ENCODE results near the gene SNAP29. TPM values are rescaled to one million over a fixed set of nuclear protein-coding genes. Genes with fewer than 3 reads are reported as not detected.
A peak's percentile ranks its signal among the peaks of the same experiment; 100 is the strongest.

Gene SNAP29
- total and polyA plus RNA-seq, 9 of the 15 experiments (the other 6 are each of a cell fraction or from before 2014, with no cell fraction given): 19.5 to 250 (median 75.9) TPM

GRCh38 chr22:20904008-20904979, 45.5 kb downstream of the SNAP29 start (continued):
- peak; percentile 46; the same call in 1 of the 2 replicates for TF ChIP-seq ZNF165 (CRISPR knock-in tag; IDR thresholded peaks at IDR 0.05; ENCODE audit: borderline replicate concordance)
- TF ChIP-seq ZNF318 (IDR thresholded peaks at IDR 0.05; ENCODE audit: borderline replicate concordance in 1 of 2, low read depth in 1 of 2): peak in 1 of 2 experiments; percentile 93; a peak in 2 of 4 replicates
- no peak; a peak in 1 of 4 replicates for TF ChIP-seq ARNT (IDR thresholded peaks at IDR 0.05)
- 0 out of 2 replicates have a peak, but pooled peaks have one; percentile 28 for TF ChIP-seq ZBTB26 (CRISPR knock-in tag; IDR thresholded peaks at IDR 0.05)
- TF ChIP-seq ZC3H11A (IDR thresholded peaks at IDR 0.05; ENCODE audit: low read depth, low read length): peak; percentile 34; the same call in 1 of the 2 replicates
- no peak for TF ChIP-seq ZNF408 (CRISPR knock-in tag; IDR thresholded peaks at IDR 0.05; ENCODE audit: low read depth)
- peak; percentile 66; the same call in 1 of the 2 replicates for TF ChIP-seq TARDBP (IDR thresholded peaks at IDR 0.05)
- peak; percentile 86 for TF ChIP-seq SMAD1 (IDR thresholded peaks at IDR 0.05; ENCODE audit: low read depth, low read length, partially characterized antibody)
- no peak for TF ChIP-seq SETDB1 (IDR thresholded peaks at IDR 0.05; ENCODE audit: low read length)
- no peak for TF ChIP-seq NFATC3 (IDR thresholded peaks at IDR 0.05)
- peak; percentile 57 for TF ChIP-seq KLF1 (tag; IDR thresholded peaks at IDR 0.05)
- no peak for TF ChIP-seq PKNOX1 (IDR thresholded peaks at IDR 0.05)
- TF ChIP-seq GMEB1 (CRISPR knock-in tag; IDR thresholded peaks at IDR 0.05): 0 out of 2 replicates have a peak, but pooled peaks have one; percentile 14
- TF ChIP-seq FOXJ3 (CRISPR knock-in tag; IDR thresholded peaks at IDR 0.05): no peak
